22Rv1 (cell line): Measurements from ENCODE around the gene NOL9.

Experiments
- H3K27ac ChIP-seq: fragments of 450-650 bp; 2 replicates; pipeline ENCODE4 v1.5.1; 2017
- ZFX ChIP-seq: fragments of 450-650 bp; IDR thresholded peaks from 2 replicates; pipeline ENCODE4 v1.6.1; 2017; ENCODE audit warnings: antibody characterized with exemption, borderline replicate concordance
- TF ChIP-seq, protein P1 (sequence below): fragments of 450-650 bp; IDR thresholded peaks from 2 replicates; pipeline ENCODE4 v1.5.1; 2017; ENCODE audit warnings: mild to moderate bottlenecking

The NOL9 gene

DNA sequence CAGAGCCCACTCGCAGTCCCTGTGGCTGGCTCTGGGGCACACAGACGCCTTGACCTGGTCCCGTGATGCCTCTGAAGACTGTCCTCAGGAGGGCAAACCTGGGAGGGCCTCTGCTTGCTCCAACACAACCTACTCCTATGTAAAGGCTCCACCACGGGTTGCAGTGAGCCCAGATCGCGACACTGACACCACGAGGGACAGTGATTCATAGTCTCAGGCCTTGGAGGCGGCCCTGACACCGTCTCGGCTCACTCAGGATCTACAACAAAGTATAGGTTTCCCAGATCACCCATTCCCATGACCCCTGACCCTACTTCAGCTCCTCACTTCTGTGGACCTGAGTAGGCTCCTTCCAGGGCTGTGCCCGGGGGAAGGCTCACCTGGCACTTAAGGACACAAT, 28.0 kb downstream of the NOL9 start:
- TF ChIP-seq, protein P1, sequence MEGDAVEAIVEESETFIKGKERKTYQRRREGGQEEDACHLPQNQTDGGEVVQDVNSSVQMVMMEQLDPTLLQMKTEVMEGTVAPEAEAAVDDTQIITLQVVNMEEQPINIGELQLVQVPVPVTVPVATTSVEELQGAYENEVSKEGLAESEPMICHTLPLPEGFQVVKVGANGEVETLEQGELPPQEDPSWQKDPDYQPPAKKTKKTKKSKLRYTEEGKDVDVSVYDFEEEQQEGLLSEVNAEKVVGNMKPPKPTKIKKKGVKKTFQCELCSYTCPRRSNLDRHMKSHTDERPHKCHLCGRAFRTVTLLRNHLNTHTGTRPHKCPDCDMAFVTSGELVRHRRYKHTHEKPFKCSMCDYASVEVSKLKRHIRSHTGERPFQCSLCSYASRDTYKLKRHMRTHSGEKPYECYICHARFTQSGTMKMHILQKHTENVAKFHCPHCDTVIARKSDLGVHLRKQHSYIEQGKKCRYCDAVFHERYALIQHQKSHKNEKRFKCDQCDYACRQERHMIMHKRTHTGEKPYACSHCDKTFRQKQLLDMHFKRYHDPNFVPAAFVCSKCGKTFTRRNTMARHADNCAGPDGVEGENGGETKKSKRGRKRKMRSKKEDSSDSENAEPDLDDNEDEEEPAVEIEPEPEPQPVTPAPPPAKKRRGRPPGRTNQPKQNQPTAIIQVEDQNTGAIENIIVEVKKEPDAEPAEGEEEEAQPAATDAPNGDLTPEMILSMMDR: no peak
- no peak for TF ChIP-seq ZFX
- H3K27ac ChIP-seq: no peak overlapping the region

DNA sequence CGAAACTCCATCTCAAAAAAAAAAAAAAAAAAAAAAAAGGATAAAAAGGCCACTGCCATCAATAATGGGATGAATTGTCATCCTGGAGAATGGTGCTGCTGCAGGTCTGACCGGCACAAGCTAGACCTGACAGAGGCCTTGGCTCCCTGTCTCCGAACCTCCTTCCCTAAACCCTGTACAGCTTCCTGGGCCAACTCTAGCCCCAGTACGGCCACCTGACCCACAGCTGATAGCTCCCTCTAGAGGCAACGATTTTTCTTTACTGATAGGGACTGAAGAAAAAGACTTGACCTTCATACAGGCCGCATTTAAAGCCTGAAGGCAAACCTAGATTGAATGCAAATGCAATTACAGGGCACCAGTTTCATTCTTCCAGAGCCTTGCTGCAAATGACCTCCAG, 30.7 kb downstream of the NOL9 start:
- TF ChIP-seq, protein P1: peak; percentile 76
- no peak for TF ChIP-seq ZFX
- no peak overlapping the region for H3K27ac ChIP-seq

DNA sequence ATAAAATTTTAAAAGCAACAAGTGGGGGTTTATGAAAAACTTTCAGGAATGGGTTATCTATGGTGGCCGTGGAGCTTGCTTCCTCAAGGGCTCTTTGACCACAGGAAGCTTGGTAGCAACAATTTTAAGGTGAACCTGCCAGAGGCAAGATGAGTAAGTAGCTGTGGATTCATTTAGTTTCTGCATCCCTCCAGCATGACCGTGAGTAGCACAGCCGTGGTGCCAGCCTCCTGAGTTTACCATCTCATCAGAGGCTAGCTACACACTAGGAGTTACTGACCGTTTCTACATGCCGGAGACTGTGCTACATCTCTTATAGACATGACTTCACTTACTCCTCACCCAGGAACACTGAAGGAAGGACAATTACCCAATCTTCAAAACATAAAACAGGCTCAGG, 32.8 kb downstream of the NOL9 start:
- no peak overlapping the region for H3K27ac ChIP-seq
- TF ChIP-seq ZFX: no peak
- TF ChIP-seq, protein P1: no peak

DNA sequence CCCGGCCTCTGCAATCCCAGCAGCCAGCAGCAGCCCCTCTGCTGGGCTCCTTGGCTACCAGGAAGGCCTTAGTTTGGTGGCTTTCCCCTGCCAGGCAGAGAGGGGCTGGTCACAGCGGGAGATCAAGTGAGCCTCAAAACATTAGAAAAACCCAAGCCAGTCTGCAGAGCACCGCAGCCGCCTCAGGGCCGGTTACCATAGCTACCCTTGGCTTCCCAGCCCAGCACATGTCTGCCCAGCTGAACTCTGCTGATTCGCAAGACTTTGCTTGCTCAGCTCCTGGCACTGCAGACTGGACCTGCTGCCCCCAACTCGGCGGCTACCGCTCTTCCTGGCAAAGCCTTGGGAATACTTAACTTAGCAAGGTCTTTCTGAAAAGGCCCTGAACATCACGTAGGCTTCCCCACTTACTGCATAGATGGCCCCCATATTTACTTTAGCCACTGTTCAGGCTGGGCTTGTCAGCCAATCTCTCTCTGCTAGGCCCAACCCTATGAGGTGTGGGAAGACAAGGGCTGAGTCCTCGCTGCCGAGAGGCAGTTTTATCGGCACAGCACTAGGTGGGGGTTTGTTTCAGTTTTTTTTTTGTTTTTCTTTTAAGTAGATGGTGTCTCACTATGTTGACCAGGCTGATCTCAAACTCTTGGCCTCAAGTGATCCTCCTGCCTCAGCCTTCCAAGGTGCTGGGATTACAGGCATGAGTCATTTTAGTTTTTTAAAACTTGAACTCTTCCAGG, 34.2 kb downstream of the NOL9 start:
- TF ChIP-seq, protein P1: no peak
- no peak overlapping the region for H3K27ac ChIP-seq

DNA sequence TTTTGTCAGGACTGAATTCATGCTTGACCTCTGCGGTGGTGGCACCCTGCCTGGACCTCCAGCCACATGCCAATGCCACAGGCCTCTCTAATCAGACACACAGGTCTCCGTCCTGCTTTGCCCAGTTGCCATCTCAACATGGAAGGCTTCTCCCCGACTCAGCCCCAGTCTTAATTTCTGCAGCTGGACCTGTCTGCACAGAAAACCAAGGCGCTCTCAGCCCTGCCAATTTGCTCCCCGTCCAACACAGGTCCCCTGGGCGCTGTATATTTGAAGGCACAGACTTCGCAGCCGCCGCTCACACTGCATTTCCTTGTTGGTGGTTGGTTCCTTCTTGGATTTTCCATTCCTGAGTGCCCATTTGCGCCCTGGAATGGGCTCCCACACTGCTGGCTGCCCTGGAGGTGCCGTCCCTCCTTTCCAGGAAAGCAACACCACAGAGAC, 34.8 kb downstream of the NOL9 start:
- TF ChIP-seq ZFX: no peak
- TF ChIP-seq, protein P1: no peak
- H3K27ac ChIP-seq: no peak overlapping the region

DNA sequence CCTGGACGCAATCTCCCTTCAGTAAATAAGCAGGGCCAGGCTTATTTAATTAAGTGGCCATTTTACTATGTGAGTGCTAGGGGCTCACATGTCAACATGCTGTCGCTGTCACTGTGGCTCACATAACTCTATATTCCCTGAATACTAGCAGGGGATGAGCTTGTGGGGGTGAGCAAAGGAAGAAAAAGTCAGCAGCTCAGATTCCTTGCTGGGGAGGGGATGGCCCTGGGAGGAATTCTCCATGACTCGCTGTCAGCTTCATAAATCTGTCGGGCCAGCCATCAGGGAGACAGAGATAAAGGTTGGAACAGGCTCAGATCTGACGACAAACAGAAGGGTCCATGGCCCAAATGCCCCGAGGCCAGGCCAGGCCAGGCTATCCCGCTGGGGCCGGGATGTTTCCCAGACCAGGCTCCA, 36.9 kb downstream of the NOL9 start:
- no peak for TF ChIP-seq ZFX
- TF ChIP-seq, protein P1: no peak
- no peak overlapping the region for H3K27ac ChIP-seq

DNA sequence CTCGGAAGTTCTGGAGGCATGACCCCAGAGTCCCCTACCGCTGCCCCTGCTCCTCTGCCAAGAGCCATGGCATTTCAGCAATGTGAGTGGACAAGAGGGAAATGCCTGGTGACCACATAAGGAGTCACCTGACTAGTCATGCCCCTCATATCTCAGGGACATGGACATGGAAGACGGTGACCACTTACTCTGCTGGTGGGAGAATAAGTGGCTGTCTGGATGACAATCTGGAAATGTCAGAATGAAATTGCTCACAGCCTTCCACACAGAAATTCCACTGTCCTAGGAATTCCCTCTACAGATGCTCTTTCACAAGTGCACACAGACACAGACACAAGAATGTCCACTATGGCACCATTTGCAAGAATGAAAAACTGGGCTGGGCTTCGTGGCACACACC, 38.5 kb downstream of the NOL9 start:
- H3K27ac ChIP-seq: no peak overlapping the region
- no peak for TF ChIP-seq ZFX
- TF ChIP-seq, protein P1: no peak
